GOT3 (cell line): ENCODE results near the gene KCNIP2.
A peak's percentile ranks its signal among the peaks of the same experiment; 100 is the strongest.

Experiments used
- DNase-seq: peaks from one replicate; lab custom pipeline; 2025; ENCODE audit warnings: mixed read lengths; lab: John Stamatoyannopoulos, UW

KCNIP2 gene

DNA sequence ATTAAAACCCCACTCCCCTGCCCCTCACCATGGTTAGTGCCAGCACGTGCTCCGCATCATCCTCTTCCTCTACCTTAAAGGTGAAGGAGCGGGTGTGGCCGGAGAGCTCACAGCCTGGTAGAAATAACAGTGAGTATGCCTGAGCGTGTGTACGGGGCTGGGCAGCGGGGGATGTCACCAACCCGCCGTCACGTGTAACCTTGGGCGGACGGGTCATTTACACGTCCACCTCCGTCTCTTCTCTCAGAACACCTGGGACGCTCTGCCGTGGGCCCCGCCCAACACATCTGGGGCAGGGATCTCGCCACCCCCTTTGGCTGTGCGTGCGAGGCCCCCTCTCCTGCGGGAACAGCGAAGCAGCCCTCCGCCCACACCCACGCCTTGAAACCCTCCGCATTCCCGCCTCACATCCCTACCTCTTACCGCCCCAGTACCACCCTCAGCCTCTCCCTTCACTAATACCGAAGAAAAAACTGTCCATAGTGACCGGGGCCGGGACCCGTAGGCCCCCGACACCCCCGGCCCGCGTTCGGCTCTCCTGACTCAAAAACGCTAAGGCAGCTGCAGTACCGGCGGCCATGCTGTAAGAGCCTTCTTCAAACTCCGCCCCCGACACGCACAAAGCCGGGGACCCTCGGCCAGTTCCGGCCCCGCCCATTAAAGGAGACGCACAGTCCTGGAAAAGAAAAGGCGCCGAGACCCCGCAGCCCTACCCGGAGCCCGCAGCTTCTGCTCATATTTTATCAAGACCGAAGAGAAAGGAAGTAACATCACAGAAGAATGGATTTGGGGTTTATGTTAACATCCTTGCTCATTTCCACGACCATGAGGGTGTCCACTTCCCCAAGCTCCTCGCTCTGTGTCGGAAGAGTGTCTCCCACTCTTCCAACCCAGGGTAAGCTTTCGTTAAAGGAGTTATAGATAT is 60.5 kb downstream of the KCNIP2 start, which contains the start of gene NPM3:
NPM3 (minus strand) TSS at position 636 of the 925 bp plus-strand sequence; CDS start at position 580, 56 bp downstream.
- DNase-seq, result peak; percentile 23

DNA sequence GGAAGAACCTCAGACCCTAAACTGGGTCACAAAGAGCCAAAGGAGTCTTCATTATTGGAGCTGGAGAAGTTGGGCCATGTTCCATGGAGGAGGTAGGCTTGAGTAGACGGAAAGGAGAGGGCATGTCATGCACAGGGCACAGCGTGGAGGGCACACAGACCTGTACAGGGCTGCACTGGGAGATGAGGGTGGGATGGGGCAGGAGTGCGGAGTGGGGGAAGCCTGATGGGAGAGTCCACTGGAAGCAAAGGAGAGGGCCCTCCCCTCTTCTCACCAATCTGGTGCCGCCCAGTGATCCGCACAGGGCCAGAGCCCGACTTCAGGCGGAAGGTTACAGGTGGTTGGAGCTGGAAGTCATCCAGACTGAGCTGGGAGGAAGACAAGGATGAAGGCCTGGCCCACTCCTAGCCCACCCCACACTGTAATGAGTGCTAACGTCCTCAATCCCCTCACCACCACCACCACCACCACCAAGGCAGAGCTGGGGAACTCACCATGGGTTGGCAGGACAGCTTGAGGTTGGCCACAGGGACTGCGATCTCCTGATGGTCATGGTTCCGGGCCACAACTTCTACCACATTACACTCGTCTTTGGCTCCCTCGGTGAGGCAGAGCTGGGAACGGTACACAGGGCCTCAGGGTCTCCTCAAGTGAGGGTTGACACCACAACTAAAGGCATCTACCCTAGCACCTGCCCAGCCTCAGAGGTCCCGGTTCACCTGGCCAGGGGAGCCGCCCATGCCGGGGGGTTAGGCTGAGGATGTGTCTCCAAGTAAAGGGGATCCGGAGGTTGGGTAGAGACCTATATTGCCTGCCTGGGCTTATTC is 61.4 kb downstream of the KCNIP2 start:
- no peak for DNase-seq

DNA sequence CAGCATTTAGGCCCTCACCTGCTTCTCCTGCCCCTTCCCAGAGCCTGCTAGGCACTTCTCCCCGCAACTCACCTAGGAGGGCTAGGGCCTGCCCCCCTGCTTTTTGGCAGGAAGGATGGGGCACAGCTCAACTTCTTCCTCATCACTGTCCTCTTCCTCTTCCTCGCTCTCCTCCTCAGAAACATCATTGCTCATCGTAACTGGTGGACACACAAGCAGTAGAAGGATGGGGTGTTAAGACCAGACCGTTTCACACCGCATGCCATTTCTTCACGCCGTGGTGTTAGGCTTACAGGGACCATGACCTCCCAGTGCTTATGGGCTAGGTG is 62.0 kb downstream of the KCNIP2 start:
- no peak for DNase-seq

DNA sequence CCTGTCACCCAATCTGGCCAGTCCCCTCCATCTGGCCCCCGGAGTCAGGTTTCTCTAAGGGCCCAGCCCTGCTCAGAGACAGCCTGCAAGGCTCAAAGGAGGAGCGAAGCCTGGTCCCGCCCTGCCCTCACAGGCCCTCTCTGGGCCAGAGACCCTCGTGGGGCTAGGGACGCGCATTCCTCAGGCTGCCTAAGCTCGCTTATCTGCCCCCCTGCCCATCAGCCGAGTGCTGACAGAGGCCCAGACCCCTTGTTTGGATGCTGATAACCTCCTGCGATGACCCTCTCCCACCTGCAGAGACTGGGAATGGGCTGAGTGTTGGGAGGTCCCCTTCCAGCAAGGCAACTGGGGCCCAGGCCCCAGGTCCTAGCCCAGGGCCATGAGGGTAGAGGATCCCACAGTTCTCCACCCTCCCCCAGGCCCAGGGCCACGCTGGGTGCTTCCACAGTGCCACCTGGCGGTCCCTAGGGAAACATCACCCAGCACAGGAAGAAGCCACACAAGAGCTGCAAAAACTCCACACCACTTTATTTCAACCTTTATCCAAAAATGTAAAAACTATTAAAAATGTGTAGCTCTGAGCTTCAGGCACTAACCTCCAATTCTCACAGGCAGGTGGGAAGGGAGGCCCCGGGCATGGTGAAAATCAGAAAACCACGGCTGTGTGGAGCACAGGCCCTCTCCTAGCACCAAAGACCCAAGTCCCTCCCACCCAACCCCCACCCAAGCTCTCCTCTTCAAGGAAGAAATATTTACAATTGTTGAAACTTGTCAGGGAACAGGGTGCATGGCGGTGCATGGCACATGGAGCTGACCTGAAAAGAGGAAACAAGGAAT is 62.6 kb downstream of the KCNIP2 start:
- no peak for DNase-seq

DNA sequence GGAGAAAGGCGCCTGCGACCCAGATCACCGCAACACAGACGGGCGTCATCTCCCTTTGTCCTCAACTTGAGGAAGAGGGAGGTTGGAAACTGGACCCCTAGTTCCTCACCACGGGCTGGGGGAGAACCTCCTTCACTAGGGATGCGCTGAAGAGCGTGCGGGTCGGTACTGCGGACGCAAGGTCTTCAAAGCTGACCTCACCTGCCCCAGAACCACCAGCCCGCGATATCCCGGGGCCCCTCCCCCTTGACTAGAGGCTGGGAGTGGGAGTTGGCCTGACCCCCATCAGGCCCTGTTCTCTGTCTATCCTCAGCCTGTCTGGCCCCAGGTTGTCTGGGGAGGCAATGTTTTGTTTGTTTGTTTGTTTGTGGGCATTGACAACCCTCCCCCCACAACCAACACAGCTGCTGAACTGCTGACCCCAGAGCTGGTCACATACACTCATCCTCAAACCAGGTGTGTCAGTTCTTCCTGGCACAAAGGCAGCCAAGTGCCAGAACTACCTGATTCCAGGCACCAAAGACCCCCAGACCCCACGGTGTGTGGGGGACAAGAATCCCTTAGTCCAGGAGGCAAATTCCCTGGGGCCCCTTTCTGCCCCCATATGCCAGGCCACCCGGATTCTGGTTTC is 63.3 kb downstream of the KCNIP2 start:
- no peak for DNase-seq

DNA sequence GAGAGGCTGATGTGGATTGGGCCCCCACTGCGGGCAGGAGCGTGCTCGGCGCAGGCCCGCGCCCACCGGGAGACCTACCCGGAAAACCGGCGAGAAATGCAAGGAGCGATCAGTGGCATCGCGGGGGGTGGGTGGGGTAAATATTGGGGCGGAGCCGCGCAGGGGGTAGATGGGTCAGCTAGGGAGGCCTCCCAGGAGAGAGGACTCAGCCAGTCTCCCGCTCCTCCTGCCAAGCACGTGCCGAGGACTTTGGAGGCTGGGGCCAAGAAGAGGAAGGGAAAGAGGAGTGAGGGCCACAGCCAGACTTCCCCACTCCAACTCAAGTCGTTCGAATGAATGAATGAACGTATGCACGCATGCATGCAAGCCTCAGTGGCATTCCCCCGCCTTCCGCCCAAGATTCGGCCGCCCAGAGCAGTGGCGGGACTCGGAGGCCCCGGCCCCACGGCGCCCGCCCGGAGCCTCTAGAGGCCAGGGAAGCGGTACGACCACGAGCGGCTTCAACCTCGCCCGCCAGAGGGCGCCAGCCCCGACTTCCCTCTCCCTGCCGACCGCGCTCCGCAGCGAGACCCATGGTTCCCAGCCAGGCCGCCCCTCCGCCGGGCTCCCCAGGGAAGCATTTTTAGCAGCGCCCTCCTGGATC is 63.9 kb downstream of the KCNIP2 start:
- DNase-seq, result no peak

DNA sequence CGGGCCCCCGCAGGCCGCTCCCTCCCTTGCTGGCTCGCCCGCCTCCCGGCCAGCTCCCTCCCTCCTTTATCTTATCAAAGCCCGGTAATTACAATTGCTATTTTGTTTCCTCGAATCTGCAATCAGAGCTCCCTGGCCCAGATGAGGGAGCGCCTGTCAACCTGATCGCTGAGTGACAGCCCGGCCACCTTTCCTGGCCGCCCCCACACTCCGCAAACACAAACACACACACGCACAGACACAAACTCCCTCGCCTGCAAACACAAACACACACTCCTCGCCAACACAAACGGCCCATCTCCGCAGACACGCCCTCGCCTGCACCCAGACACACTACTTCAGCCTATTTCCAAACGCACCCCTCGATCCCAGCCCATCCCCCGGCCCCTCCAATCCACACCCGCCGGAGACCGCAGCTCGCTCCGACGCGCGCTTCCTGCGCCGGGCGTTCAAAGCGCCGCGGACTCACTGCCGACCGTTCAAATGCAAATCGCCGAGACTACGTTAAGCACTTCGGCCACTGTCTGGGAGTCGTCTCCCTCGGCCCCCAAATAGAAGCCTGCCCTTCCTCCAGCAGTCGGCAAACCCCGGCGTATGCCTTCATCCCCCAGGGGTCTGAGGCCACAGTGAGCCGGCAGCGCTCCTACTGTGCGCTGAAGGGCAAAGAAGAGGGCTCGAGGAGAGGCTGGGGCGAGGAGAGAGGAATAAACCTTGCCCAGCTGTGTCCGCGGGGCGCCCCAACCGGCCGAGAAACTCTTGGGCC is 64.6 kb downstream of the KCNIP2 start:
- no peak for DNase-seq

DNA sequence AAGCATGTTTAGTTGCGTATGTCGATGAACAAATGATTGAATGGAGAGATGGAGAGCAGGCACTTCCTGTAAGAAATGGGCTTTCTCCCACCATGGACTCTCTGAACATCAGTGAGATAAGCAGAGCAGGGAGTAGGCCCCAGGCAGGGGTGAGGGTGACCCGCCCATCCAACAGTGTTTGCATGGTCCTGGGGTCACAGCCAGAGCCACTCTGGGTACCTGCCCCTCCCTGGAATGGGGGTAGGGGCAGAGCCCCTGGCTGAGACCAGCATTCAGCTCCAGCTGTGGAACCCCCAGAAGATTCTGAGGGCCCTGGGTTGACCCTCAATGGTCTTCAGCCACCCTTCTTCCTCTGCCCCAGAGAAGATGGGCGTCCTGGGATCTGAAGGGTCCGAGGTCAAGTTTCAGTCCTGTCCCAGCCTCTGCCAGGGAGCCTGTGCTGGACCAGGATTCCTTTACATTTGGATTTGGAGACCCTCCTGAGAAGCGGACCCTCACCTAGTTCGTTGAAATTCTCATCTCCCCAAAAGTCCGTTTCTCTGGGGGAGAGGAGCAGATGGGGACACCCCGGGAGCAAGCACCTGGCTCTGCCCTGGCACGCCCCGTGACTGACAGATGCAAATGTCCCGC is 65.3 kb downstream of the KCNIP2 start:
- DNase-seq, result no peak

DNA sequence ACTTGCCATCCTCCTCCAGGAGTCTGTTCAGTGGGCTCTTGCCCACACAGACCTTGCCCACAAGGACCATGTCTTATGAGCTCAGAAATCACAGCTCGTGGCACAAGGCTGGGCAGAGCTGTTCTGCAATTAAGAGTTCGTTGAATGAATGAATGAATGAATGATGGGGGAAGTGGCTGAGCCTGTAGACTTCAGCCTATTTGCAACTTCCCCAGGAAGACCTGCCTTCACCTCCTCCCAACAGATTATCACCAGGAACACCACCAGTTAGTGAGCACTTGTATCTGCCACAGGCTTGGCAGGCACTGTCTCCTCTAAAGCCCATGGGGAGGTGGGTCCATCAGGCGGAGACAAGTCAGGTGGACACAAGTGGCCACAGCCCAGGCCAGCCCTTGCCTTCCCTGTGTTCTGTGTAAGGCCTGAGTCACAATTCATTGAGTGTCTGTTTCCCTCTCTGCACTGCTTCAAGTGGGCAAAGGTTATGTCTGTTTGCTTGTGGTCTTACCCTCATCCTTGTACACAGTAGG is 65.9 kb downstream of the KCNIP2 start:
- no peak for DNase-seq

DNA sequence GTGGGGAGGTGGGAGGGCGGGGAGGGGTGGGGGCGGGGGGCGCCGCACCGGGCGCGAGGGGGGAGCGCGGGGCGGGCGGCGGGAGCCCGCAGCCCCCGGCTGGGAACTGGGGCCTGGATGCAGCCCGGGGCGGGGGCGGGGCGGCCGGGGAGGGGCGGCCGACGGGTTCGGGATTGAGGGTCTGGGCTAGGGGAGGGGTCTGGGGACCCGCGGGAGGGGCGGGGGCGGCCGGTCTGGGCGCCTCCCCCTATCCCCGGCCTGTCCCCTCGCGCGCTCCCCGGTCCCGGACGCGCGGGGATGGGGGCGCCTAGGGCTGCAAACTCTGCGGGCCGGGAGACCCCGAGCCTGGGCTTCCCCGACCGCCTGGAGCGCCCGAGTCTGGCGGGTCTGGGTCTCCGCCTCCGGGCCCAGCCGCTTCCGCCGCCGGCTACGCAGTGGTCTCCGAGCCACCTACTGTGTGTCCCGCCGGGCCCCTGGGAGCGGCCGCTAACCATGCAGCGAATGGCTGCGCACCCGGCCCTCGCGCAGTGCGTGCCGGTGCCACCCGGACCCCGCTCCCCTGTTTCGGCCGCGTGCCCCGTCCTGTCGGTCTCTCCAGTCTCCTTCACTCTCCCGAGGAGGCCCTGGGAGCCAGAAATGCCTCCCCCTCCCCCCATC is 67.3 kb downstream of the KCNIP2 start:
- DNase-seq, result no peak
